ENCODE data around the gene IFNAR1.

DNA sequence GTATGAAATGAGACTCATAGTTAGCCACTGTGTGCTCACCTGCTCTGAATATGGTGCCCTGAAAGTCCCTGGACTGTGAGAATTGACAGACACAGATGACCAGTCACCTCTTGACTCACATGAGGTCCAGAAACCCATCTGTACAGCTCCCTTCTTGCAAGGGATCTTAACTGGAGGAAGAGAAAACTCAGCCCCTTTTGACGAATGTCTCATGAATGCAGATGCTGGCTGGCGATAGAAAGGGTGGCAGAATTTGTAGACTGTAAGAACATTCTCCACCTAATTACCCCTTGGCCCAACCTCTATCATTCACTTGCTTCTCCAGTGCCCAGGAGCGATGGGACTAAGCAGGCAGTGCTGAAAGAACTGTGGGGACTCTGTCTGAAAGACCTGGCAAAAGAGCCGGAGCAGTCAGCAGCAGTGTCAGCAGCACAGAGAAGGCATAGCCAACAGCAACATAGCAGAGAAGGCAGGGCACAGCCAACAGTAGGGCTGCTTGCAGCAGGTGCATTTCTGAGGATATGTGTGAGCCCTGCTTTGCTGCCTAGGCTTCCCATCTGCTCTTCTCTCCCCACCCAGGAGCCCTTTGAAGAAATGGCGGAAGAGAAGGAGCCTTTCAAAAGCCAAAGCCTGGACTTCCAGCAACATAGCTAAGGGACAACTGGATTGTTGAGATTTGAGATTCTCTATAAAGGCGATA lies 52.6 kb downstream of the IFNAR1 start:
- TF ChIP-seq, protein P1, sequence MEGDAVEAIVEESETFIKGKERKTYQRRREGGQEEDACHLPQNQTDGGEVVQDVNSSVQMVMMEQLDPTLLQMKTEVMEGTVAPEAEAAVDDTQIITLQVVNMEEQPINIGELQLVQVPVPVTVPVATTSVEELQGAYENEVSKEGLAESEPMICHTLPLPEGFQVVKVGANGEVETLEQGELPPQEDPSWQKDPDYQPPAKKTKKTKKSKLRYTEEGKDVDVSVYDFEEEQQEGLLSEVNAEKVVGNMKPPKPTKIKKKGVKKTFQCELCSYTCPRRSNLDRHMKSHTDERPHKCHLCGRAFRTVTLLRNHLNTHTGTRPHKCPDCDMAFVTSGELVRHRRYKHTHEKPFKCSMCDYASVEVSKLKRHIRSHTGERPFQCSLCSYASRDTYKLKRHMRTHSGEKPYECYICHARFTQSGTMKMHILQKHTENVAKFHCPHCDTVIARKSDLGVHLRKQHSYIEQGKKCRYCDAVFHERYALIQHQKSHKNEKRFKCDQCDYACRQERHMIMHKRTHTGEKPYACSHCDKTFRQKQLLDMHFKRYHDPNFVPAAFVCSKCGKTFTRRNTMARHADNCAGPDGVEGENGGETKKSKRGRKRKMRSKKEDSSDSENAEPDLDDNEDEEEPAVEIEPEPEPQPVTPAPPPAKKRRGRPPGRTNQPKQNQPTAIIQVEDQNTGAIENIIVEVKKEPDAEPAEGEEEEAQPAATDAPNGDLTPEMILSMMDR (IDR thresholded peaks at IDR 0.05 in 4 of 5, conservative IDR thresholded peaks at IDR 0.05 in 1 of 5), result no peak
- no peak for TF ChIP-seq POLR2A (IDR thresholded peaks at IDR 0.05)

Measured in gastrocnemius medialis (tissue), 4 donors.